ENCODE measurements around the gene VPS37C.

DNA sequence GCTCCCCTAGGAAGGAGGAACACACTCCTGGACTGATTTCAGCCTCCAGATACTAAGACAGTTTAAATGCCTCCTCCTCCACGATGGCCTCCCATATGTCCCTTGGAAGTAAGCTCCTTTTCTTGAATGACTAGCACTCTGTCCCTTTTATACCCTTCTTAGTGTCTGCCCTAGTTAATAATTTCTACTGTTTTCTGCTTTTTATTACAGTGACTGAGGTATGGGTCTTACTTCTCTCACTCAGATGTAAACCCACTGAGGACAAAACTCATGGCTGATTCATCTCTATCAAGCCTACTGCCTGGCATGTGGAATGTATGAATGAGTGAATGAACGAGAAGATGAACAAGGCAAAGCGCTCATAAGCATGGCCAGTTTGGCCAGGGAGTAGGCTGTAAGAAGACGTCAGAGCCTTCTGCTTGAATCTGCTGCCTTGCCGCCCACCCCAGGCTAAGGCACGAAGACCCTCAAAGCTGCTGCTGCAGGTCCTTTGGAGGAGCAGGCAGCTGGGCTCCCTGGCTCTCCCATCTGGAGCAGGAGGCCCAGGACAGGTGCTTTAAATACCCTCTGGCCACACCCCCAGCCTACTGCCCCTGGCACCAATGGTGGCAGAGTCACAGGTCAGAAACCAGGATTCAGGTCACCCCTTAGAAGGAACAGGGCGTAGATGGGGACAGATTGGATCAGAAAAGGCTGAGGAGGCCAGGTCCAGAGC, 33.9 kb upstream of the VPS37C start:
- TF ChIP-seq POLR2A (IDR thresholded peaks at IDR 0.05; ENCODE audit: low read depth, low read length): no peak
- no peak for TF ChIP-seq POLR2AphosphoS5 (IDR thresholded peaks at IDR 0.05; ENCODE audit: low read depth, low read length)
- TF ChIP-seq TAF1 (IDR thresholded peaks at IDR 0.05; ENCODE audit: borderline replicate concordance, low read depth, low read length): no peak
